A549 (cell line): ENCODE results near the gene ATXN7L1. TPM values are rescaled to one million over a fixed set of nuclear protein-coding genes. Genes with fewer than 3 reads are reported as not detected.

Source experiments
- ATAC-seq, 2 experiments: fragments of 200-7000 bp in 1 of 2; fragments of >200 bp in 1 of 2; cut with Nextera tagmentation in 1 of 2; cut with Tn5 transposase in 1 of 2; 3 replicates each; pipeline versions ENCODE4 v1.8.0 to v1.9.1; 2018 to 2020; ENCODE audit warnings: mild to moderate bottlenecking in 1 of 2, moderate library complexity in 1 of 2
- CTCF ChIA-PET: fragments of 300-600 bp; sonication (Branson Sonifier 250); formaldehyde crosslinking; extraction: SDS; loops from one replicate; lab custom pipeline; 2021; ENCODE audit warnings: antibody characterized with exemption, inconsistent platforms; lab: Yijun Ruan, JAX
- POLR2A ChIA-PET: fragments of 350-600 bp; formaldehyde crosslinking; extraction: SDS; loops from one replicate; lab custom pipeline; 2021; ENCODE audit warnings: antibody characterized with exemption, inconsistent platforms; lab: Yijun Ruan, JAX
- DNase-seq, 2 experiments: peaks; one replicate each; pipeline versions ENCODE4 v3.0.0 to v3.0.0-alpha.2; 2011 to 2016; ENCODE audit warnings: low read depth in 1 of 2, low spot score in 1 of 2
- FAIRE-seq: peaks from 2 replicates; lab custom pipeline; 2011; peaks lifted over from hg19 to GRCh38; lab: Jason Lieb, UNC
- H3K27ac ChIP-seq, 2 experiments: fragments of >200 bp; sonication (Bioruptor Twin); formaldehyde crosslinking; 3 replicates each; pipeline ENCODE4 v1.5.1; 2016 to 2017
- H3K4me1 ChIP-seq: fragments of >200 bp; sonication (Bioruptor Twin); formaldehyde crosslinking; 3 replicates; pipeline ENCODE4 v1.6.1; 2016
- H3K4me2 ChIP-seq: fragments of >200 bp; sonication (Bioruptor Twin); formaldehyde crosslinking; 3 replicates; pipeline ENCODE4 v1.6.1; 2016
- H3K4me3 ChIP-seq: fragments of >200 bp; sonication (Bioruptor Twin); formaldehyde crosslinking; 3 replicates; pipeline ENCODE4 v1.5.1; 2016
- H3K9me3 ChIP-seq: fragments of >200 bp; sonication (Bioruptor Twin); formaldehyde crosslinking; 3 replicates; pipeline ENCODE4 v1.6.1; 2016
- ATOH8 ChIP-seq: fragments of 250-450 bp; sonication (Bioruptor Pico); IDR thresholded peaks from 2 replicates; pipeline ENCODE4 v1.5.0; 2020; ENCODE audit warnings: low read depth, mild to moderate bottlenecking, moderate library complexity
- CEBPB ChIP-seq, 2 experiments: fragments of >200 bp in 1 of 2; sonication (Bioruptor Twin) in 1 of 2; formaldehyde crosslinking in 1 of 2; IDR thresholded peaks; 2 replicates each; pipeline ENCODE4 v1.6.1; 2012 to 2016
- CTCF ChIP-seq: fragments of >200 bp; sonication (Bioruptor Twin); formaldehyde crosslinking; IDR thresholded peaks from 3 replicates; pipeline ENCODE4 v1.5.1; 2016
- EP300 ChIP-seq, 2 experiments: fragments of >200 bp; sonication (Bioruptor Twin); formaldehyde crosslinking; IDR thresholded peaks; 2 replicates in 1 of 2; 3 replicates in 1 of 2; pipeline ENCODE4 v1.6.1; 2016 to 2017
- GATA3 ChIP-seq: IDR thresholded peaks from 2 replicates; pipeline ENCODE4 v1.6.1; 2012; ENCODE audit warnings: borderline replicate concordance
- HOXB13 ChIP-seq: fragments of 250-450 bp; sonication (Bioruptor Pico); IDR thresholded peaks from 2 replicates; pipeline ENCODE4 v1.5.0; 2020; ENCODE audit warnings: low read depth, mild to moderate bottlenecking, moderate library complexity
- MAFK ChIP-seq: fragments of 450-650 bp; IDR thresholded peaks from 2 replicates; pipeline ENCODE4 v1.6.1; 2014; ENCODE audit not compliant: partially characterized antibody
- MAX ChIP-seq: IDR thresholded peaks from 2 replicates; pipeline ENCODE4 v1.6.1; 2012
- NFE2L2 ChIP-seq: fragments of 150-350 bp; conservative IDR thresholded peaks from 2 replicates; pipeline ENCODE4 v1.6.1; 2014; ENCODE audit warnings: low read length
- RAD21 ChIP-seq, 2 experiments: fragments of >200 bp in 1 of 2; sonication (Bioruptor Twin) in 1 of 2; formaldehyde crosslinking in 1 of 2; IDR thresholded peaks in 1 of 2; conservative IDR thresholded peaks in 1 of 2; 2 replicates in 1 of 2; 3 replicates in 1 of 2; pipeline ENCODE4 v1.6.1; 2012 to 2018; ENCODE audit warnings: inconsistent platforms in 1 of 2
- SREBF2 ChIP-seq: fragments of 450-650 bp; IDR thresholded peaks from 2 replicates; pipeline ENCODE4 v1.6.1; 2014; ENCODE audit warnings: mild to moderate bottlenecking, moderate library complexity
- TP53 ChIP-seq: fragments of 250-450 bp; sonication (Bioruptor Pico); IDR thresholded peaks from 2 replicates; pipeline ENCODE4 v1.5.0; 2021; ENCODE audit warnings: mild to moderate bottlenecking, moderate library complexity
- USF2 ChIP-seq: fragments of 450-650 bp; IDR thresholded peaks from 2 replicates; pipeline ENCODE4 v1.6.1; 2014; ENCODE audit warnings: antibody characterized with exemption
- ZFP36 ChIP-seq: fragments of 450-650 bp; IDR thresholded peaks from 2 replicates; pipeline ENCODE4 v1.6.1; 2014; ENCODE audit warnings: borderline replicate concordance; ENCODE audit not compliant: partially characterized antibody
- WGBS: methylation state at CpG from one replicate; pipeline ENCODE4 v1.1.6; 2017; ENCODE audit errors: missing lambda C conversion rate; 5-methylcytosine and 5-hydroxymethylcytosine counted together
- polyA plus RNA-seq, 4 experiments: library from polyadenylated mRNA; depleted of rRNA in 3 of 4; stranded (reverse); fragments of >200 nt; fragmentation: RNase III in 1 of 4; extraction: RNeasy Plus Mini Kit Qiagen cat#74134 plus additional on column Dnase treatment in 1 of 4; gene quantifications; 2 replicates in 3 of 4; 3 replicates in 1 of 4; pipeline ENCODE4 v1.2.3, GENCODE V29; 2011 to 2017

The ATXN7L1 gene
- polyA plus RNA-seq, 2 of the 4 experiments (the other 2 are of a cell fraction): 4.5 to 5.7 TPM

GRCh38 chr7:105800442-105800841 is 76.0 kb downstream of the ATXN7L1 start:
- CTCF ChIA-PET: interaction anchor here (2.1 to 2.3 kb wide), 2 partner anchors 37 to 40 kb away, joined by 4 to 9 read pairs; no protein-coding TSS in a partner anchor

GRCh38 chr7:105799677-105800076 is 76.7 kb downstream of the ATXN7L1 start:
- no peak for DNase-seq
- 76% methylated on average over 7 of the region's 7 CpGs for WGBS
- Histone ChIP-seq H3K27ac (no peak overlapping the region), H3K4me2 (no peak overlapping the region), H3K9me3 (no peaks in the 10 kb centered on the region), H3K4me3 (no peak overlapping the region), H3K4me1 (peaks cover 22% of the 10 kb centered on the region)
- CTCF ChIA-PET: interaction anchor here (0.7 to 2.3 kb wide), 6 partner anchors 13 to 78 kb away, joined by 3 to 9 read pairs (median 4); no protein-coding TSS in a partner anchor
- no peak for FAIRE-seq
- POLR2A ChIA-PET: no interaction called here
- no peak for TF ChIP-seq NFE2L2
- TF ChIP-seq USF2: no peak
- no peak for TF ChIP-seq HOXB13 (CRISPR knock-in tag)
- TF ChIP-seq SREBF2: no peak
- TF ChIP-seq ZFP36: no peak
- no peak for TF ChIP-seq CTCF
- TF ChIP-seq GATA3: no peak
- ATAC-seq: no peak

More at GRCh38 chr7:105800442-105800841, 76.0 kb downstream of the ATXN7L1 start:
- FAIRE-seq (no peak), ATAC-seq (no peak), DNase-seq (no peak)
- Histone ChIP-seq H3K4me3 (no peak overlapping the region), H3K27ac (no peak overlapping the region), H3K9me3 (no peaks in the 10 kb centered on the region), H3K4me2 (no peak overlapping the region), H3K4me1 (peaks cover 14% of the 10 kb centered on the region)
- POLR2A ChIA-PET: no interaction called here
- 88% methylated on average over 3 of the region's 3 CpGs for WGBS
- no peak for TF ChIP-seq RAD21 (conservative IDR thresholded peaks at IDR 0.05 in 1 of 2, IDR thresholded peaks at IDR 0.05 in 1 of 2)
- TF ChIP-seq EP300 (IDR thresholded peaks at IDR 0.05): no peak
- no peak for TF ChIP-seq MAX
- no peak for TF ChIP-seq MAFK
- TF ChIP-seq ATOH8 (CRISPR knock-in tag): no peak
- no peak for TF ChIP-seq CEBPB (IDR thresholded peaks at IDR 0.05)
- TF ChIP-seq CTCF: no peak

- FAIRE-seq: no peak
- WGBS: 92% methylated on average over 4 of the region's 4 CpGs
- TF ChIP-seq TP53 (CRISPR knock-in tag): no peak
These were observed 77.4 kb downstream of the ATXN7L1 start for GRCh38 chr7:105799006-105799405.

More at GRCh38 chr7:105799006-105799405, 77.4 kb downstream of the ATXN7L1 start:
- ChIA-PET POLR2A (no interaction called here), CTCF (interaction anchor here (0.5 to 2.3 kb wide), 7 partner anchors 19 to 79 kb away, joined by 3 to 9 read pairs (median 3); no protein-coding TSS in a partner anchor)
- ATAC-seq (no peak), DNase-seq (no peak)
- Histone ChIP-seq H3K9me3 (no peaks in the 10 kb centered on the region), H3K4me2 (no peak overlapping the region), H3K4me1 (peaks cover 28% of the 10 kb centered on the region), H3K27ac (no peak overlapping the region), H3K4me3 (no peak overlapping the region)
